Lower leg skin (tissue), 3 donors: ENCODE measurements around the gene HSPA12B.

ENCODE experiments used
- CTCF ChIP-seq, 3 donors: fragments of 450-650 bp; IDR thresholded peaks; one replicate each; pipeline ENCODE4 v1.5.1; 2016; ENCODE audit warnings: antibody characterized with exemption in 3 of 3, mild to moderate bottlenecking in 3 of 3, moderate library complexity in 2 of 3
- POLR2A ChIP-seq, 2 donors: fragments of 450-650 bp; IDR thresholded peaks; one replicate each; pipeline ENCODE4 v1.6.1; 2016 to 2017; ENCODE audit warnings: antibody characterized with exemption in 2 of 2, mild to moderate bottlenecking in 1 of 2, moderate library complexity in 1 of 2

- no peak for TF ChIP-seq CTCF (IDR thresholded peaks at IDR 0.05)
- TF ChIP-seq POLR2A (IDR thresholded peaks at IDR 0.05), result no peak
Observed at GRCh38 chr20:3800878-3801260, 68.4 kb downstream of the HSPA12B start.
